ENCODE data around the gene MAP7D3. TPM values are rescaled to one million over a fixed set of nuclear protein-coding genes. Genes with fewer than 3 reads are reported as not detected.

MAP7D3 gene
- total and polyA plus RNA-seq, 9 of the 15 experiments (the other 6 are each of a cell fraction or from before 2014, with no cell fraction given) = 9.4 to 27.7 (median 14.0) TPM

DNA sequence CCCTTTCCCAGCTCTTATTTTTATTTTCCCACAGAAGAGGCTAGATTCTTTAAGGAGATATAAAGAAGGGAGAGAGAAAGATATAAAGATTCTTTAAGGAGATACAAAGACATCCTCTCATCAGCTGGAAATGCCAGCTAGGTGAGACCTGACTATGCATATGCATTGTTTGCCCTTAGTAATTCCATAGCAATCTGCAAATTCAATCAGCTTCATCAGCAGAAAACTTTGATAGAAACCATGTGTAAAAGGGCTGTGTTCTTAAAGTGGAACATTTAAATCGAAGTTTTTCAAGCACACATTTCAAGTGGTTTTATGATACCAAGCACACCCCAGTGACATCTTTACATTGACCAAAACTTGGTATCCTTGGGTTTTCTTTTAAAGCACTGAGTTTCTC, 79.8 kb downstream of the MAP7D3 start:
- H4K20me1 ChIP-seq (replicated peaks; ENCODE audit: control insufficient read depth, insufficient read depth, low read length) = 0 out of 2 replicates have a peak, but pooled peaks cover 6% of the 10 kb centered on the region
- ChIA-PET POLR2A (no interaction called here), CTCF (ENCODE audit: low intra/inter-chr PET ratio) (no interaction called here)
- FAIRE-seq (no peak), DNase-seq (ENCODE audit: extremely low read depth in 1 of 4, low spot score in 3 of 4) (no peak), ATAC-seq (no peak)
- no peak overlapping the region for H3K9ac ChIP-seq (ENCODE audit: insufficient read depth in 1 of 2, low read depth in 2 of 2, low read length in 2 of 2)
- no peak overlapping the region for H3K27ac ChIP-seq (ENCODE audit: extremely low read depth, low read depth, low read length)
- no peak overlapping the region for H3K4me2 ChIP-seq (ENCODE audit: insufficient read depth, low read length)
- no TSS peak for BruUV-seq (replicated peaks)
- no peaks in the 10 kb centered on the region for H3K36me3 ChIP-seq (ENCODE audit: control insufficient read depth, insufficient read depth, low read length)
- in situ Hi-C loops (cut with MboI) (loop anchor here (25.0 kb wide), 1 partner anchor 134 kb away; no protein-coding TSS in a partner anchor), intact Hi-C loops (cut with micrococcal nuclease) (no loop called here)
- H3K4me1 ChIP-seq (replicated peaks in 1 of 2; ENCODE audit: control insufficient read depth in 2 of 2, insufficient read depth in 2 of 2, low read length in 2 of 2) = no peaks in the 10 kb centered on the region
- H3K79me2 ChIP-seq (ENCODE audit: control insufficient read depth, insufficient read depth, low read length) = no peaks in the 10 kb centered on the region
- H3K9me3 ChIP-seq (replicated peaks; ENCODE audit: control insufficient read depth, insufficient read depth, low read depth, low read length) = no peaks in the 10 kb centered on the region
- no peak overlapping the region for H3K4me3 ChIP-seq
- WGBS (ENCODE audit: insufficient coverage, low coverage, missing lambda C conversion rate) = 0% methylated on average over 1 of the region's 1 CpG
- H3K9me1 ChIP-seq (ENCODE audit: control insufficient read depth, insufficient read depth, low read length) = no peaks in the 10 kb centered on the region
- peaks cover 19 to 36% of the 10 kb centered on the region in 2 experiments for H3K27me3 ChIP-seq (ENCODE audit: control insufficient read depth in 2 of 2, insufficient read depth in 2 of 2, low read length in 2 of 2)
- H2AFZ ChIP-seq (ENCODE audit: low read depth, low read length) = no peak overlapping the region
- TF ChIP-seq WHSC1 (IDR thresholded peaks at IDR 0.05; ENCODE audit: low read length) (no peak), RBFOX2 (IDR thresholded peaks at IDR 0.05; ENCODE audit: low read depth, low read length) (no peak), SMAD4 (CRISPR knock-in tag; conservative IDR thresholded peaks at IDR 0.05) (no peak), ZNF175 (CRISPR knock-in tag; IDR thresholded peaks at IDR 0.05; ENCODE audit: low read depth) (no peak), ZMIZ1 (IDR thresholded peaks at IDR 0.05; ENCODE audit: low read depth in 2 of 2, low read length in 2 of 2) (no peak), PTRF (tag; IDR thresholded peaks at IDR 0.05) (no peak), ARHGAP35 (IDR thresholded peaks at IDR 0.05; ENCODE audit: partially characterized antibody) (no peak), SMC3 (conservative IDR thresholded peaks at IDR 0.05; ENCODE audit: insufficient read depth, low read depth, low read length) (no peak), FOXP4 (CRISPR knock-in tag; IDR thresholded peaks at IDR 0.05; ENCODE audit: borderline replicate concordance) (no peak), ZNF143 (CRISPR knock-in tag; IDR thresholded peaks at IDR 0.05) (no peak), ARNT (IDR thresholded peaks at IDR 0.05) (no peak), FOSL1 (tag; conservative IDR thresholded peaks at IDR 0.05) (no peak)
- TF ChIP-seq, protein P1, sequence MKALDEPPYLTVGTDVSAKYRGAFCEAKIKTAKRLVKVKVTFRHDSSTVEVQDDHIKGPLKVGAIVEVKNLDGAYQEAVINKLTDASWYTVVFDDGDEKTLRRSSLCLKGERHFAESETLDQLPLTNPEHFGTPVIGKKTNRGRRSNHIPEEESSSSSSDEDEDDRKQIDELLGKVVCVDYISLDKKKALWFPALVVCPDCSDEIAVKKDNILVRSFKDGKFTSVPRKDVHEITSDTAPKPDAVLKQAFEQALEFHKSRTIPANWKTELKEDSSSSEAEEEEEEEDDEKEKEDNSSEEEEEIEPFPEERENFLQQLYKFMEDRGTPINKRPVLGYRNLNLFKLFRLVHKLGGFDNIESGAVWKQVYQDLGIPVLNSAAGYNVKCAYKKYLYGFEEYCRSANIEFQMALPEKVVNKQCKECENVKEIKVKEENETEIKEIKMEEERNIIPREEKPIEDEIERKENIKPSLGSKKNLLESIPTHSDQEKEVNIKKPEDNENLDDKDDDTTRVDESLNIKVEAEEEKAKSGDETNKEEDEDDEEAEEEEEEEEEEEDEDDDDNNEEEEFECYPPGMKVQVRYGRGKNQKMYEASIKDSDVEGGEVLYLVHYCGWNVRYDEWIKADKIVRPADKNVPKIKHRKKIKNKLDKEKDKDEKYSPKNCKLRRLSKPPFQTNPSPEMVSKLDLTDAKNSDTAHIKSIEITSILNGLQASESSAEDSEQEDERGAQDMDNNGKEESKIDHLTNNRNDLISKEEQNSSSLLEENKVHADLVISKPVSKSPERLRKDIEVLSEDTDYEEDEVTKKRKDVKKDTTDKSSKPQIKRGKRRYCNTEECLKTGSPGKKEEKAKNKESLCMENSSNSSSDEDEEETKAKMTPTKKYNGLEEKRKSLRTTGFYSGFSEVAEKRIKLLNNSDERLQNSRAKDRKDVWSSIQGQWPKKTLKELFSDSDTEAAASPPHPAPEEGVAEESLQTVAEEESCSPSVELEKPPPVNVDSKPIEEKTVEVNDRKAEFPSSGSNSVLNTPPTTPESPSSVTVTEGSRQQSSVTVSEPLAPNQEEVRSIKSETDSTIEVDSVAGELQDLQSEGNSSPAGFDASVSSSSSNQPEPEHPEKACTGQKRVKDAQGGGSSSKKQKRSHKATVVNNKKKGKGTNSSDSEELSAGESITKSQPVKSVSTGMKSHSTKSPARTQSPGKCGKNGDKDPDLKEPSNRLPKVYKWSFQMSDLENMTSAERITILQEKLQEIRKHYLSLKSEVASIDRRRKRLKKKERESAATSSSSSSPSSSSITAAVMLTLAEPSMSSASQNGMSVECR (CRISPR knock-in tag; IDR thresholded peaks at IDR 0.05) = no peak
